GM19238 (cell line): ENCODE data around the gene NAA25.
"Not testable (repeated sequence)": the region's sequence is repeated elsewhere in the genome, so short reads cannot be mapped to it uniquely, and the experiment has no call there.

Experiments
- DNase-seq: peaks from one replicate; pipeline ENCODE4 v3.0.0; 2011; ENCODE audit warnings: low spot score; ENCODE audit not compliant: insufficient read length

The NAA25 gene

DNA sequence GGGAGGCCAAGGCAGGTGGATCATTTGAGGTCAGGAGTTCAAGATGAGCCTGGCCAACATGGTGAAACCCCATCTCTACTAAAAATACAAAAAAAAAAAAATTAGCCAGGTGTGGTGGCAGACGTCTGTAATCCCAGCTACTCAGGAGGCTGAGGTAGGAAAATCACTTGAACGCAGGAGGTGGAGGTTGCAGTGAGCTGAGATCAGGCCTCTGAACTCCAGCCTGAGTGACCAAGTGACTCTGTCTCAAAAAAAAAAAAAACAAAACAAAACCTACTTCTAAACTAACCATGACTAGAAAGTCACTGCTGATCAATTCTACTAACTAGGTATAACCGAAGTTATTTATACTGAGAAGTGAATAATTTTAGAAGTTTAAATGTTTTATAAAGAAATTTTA lies 99.0 kb downstream of the NAA25 start:
- DNase-seq = not testable (repeated sequence)

DNA sequence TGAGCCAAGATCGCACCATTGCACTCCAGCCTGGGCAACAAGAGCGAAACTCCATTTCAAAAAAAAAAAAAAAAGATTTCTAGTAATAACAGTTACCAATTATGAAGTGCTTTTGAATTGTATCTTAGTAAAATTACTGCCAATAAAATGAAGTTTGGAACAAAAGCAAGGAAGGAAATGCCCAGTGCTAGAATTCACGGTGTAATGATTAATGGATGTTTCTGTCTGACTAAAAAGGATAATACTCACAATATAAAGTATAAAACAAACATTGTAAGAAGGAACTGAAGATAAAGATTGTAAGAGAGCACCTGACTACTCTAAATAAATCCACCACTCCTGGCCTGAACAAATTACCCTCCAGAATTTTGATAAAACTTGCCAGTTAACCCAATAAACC lies 99.7 kb downstream of the NAA25 start:
- no peak for DNase-seq

GRCh38 chr12:112007945-112008344 lies 100.6 kb downstream of the NAA25 start:
- no peak for DNase-seq

DNA sequence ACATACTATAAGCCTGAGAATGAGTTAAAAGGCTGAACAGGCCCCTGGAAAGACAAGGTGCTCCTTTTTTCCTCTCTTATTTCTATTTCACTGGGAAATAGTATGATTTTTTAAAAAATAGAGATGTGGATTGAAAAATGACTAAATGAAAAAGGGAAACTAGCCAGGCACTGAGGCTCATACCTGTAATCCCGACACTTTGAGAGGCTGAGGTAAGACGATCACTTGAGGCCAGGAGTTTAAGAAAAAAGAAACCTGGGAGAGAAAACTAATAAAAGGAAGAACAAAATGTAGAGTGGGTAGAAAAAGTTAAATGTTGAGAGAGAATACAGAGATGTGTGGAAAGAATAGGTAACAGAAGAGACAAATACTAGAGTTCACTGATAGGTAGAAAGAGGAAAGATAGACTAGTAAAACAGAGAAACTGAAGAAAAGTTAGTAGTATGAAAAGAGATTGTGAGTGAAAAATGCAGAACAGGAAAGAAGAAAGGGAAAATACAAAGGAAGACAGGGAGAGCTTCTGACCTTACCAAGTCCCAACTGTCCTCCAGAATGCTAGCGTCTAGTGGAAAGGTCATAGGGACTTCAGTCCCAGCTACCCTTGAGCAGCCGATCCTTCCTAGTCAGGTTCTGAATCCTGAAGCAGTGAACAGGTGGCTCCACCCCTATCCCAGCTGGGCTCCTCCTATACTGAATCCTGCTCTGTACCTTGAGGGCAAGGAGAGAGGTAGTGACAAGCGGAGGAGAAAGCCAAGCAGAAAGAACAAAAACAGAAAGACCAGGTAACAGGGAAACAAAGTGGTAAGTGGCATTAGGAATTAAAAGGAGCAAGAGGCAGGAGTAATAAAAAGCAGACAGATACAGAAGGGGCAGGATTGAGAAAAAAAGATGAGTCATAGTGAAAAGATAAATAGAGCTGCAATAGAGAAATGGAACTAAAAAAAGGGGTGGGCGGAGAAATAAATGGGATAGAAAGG lies 102.9 kb downstream of the NAA25 start:
- DNase-seq = no peak

GRCh38 chr12:112004041-112004440 lies 104.5 kb downstream of the NAA25 start:
- no peak for DNase-seq

- DNase-seq = no peak
Measured at GRCh38 chr12:112001576-112001975, 107.0 kb downstream of the NAA25 start.

- no peak for DNase-seq
Measured at GRCh38 chr12:112000820-112001219, 107.8 kb downstream of the NAA25 start.

- not testable (repeated sequence) for DNase-seq
Measured at GRCh38 chr12:111999129-111999528, 109.5 kb downstream of the NAA25 start.

DNA sequence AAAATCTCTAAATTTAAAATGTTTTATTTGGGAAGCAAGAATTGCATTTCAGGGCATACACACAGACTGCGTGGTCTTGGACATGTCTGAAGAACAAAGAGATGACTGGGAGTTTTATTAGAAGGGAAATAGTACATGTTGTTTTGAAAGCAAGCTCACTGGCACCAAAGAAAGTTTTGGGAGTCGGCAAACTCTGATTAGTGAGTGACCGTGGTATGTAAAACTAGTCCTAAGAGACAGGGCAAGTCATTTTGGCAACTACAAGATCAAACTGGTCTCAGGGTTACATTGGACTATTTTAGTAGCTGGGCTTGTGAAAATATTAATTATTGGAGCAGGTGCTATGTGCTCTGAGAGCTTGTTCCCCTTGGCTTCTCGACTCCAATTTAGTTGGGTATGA lies 110.6 kb downstream of the NAA25 start:
- no peak for DNase-seq

DNA sequence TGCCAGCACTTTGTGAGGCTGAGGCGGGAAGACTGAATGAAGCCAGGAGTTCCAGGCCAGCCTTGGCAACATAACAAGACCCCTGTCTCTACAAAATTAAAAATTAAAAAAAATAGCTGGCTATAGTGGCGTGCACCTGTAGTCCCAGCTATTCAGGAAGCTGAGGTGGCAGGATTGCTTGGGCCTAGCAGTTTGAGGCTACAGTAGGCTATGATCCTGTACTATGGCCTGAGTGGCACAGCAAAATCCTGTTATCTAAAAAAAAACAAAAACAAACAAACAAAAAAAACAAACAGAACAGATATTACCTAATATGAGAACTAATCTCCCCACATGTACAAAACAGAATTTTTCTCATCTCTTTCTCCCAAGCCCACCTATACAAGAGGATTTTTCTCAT lies 111.3 kb downstream of the NAA25 start:
- no peak for DNase-seq

- DNase-seq = no peak
Measured at GRCh38 chr12:111995782-111996480, 112.7 kb downstream of the NAA25 start.

- not testable (repeated sequence) for DNase-seq
Measured at GRCh38 chr12:111994211-111995111, 114.1 kb downstream of the NAA25 start.

GRCh38 chr12:111993292-111994150 lies 115.1 kb downstream of the NAA25 start:
- no peak for DNase-seq

GRCh38 chr12:111992464-111992863 lies 116.1 kb downstream of the NAA25 start:
- no peak for DNase-seq

DNA sequence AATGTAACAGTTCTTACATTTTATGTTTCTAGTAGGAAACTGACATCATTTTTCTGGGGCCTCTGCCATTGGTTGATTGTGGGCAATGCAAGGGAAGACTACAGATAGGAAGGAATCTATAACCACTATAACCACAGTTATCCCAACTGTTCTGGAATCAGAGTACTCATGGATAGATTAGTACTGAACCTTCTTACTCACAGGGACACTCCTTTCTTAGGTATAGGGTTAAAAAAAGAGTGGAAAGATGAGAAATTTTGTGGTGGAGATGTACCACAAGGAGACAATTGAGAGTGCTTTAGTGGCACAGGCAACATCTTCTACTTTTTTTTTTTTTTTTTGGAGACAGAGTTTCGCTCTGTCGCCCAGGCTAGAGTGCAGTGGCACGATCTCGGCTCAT lies 116.6 kb downstream of the NAA25 start:
- no peak for DNase-seq

- no peak for DNase-seq
Measured at GRCh38 chr12:111991535-111991934, 117.0 kb downstream of the NAA25 start.

- no peak for DNase-seq
Measured at GRCh38 chr12:111984820-111985219, 123.8 kb downstream of the NAA25 start.

- DNase-seq = no peak
Measured at GRCh38 chr12:111981987-111982386, 126.6 kb downstream of the NAA25 start.

GRCh38 chr12:111980598-111980997 lies 128.0 kb downstream of the NAA25 start:
- no peak for DNase-seq

DNA sequence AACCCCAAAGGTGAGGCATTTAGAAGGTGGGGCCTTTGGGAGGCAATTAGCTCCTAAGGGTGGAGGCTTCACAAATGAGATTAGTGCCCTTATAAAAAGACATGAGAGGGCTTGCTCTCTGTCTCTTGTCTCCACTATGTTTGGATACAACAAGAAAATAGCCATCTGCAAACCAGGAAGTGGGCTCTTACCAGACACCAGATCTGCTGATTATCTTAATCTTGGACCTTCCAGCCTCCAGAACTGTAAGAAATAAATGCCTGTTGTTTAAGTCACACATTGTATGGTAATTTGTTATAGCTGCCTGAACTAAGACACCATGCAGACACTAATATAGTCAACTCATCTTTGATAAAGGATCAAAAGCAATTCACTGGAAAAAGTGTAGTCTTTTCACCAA lies 130.0 kb downstream of the NAA25 start:
- DNase-seq = no peak

GRCh38 chr12:111976860-111977259 lies 131.7 kb downstream of the NAA25 start:
- DNase-seq = no peak
